Epithelial cell of prostate (primary cell): ENCODE measurements around the gene NAMPT.
"Not testable (repeated sequence)": the region's sequence is repeated elsewhere in the genome, so short reads cannot be mapped to it uniquely, and the experiment has no call there.

Experiments
- DNase-seq: peaks from one replicate; pipeline ENCODE4 v3.0.0-alpha.2; 2011; ENCODE audit warnings: low read depth, low spot score
- H3K27ac ChIP-seq: fragments of 450-650 bp; 2 replicates; pipeline ENCODE4 v1.5.1; 2017; ENCODE audit warnings: mild to moderate bottlenecking

Gene NAMPT

DNA sequence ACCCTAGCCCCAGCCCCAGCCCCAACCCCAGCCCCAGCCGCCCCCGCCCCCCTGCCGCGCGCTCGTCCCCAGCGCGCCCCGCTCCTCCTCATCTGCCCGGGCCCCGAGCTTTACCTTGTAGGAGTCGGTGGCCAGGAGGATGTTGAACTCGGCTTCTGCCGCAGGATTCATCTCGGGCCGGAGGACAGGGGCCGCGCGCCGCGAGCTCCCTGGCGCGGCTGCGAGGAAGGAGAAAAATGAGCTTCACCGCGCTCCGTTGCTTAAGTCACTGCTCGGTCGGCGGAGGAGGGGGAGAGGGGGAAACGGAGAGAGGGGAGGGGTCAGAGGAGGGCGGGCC lies at the start of gene NAMPT:
Gene NAMPT, minus strand, starts transcription at position 270 of the 337 bp plus-strand sequence. Its CDS starts 99 bp downstream, at position 171.
- peak within 1 kb of the TSS; percentile 91 for H3K27ac ChIP-seq
- DNase-seq: no peak

DNA sequence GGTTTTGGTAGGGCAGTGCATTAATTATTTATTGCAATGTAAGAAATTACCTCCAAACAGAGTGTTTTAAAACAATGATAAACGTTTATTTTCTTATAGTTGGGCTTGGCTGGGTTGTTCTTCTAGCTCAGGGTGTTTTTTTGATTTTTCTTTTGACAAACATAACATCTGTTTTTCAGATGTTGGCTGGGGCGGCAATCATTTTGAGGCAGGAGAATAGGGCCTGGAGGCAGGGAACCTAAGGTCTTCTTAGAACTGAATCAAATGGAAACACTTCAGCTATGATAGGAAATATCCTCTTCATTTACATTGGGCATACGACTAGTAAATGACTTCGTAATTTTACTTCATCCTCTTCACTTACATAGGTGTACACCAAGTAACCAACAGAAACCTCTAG lies 47.4 kb upstream of the NAMPT start:
- H3K27ac ChIP-seq: no peak overlapping the region
- DNase-seq: no peak

DNA sequence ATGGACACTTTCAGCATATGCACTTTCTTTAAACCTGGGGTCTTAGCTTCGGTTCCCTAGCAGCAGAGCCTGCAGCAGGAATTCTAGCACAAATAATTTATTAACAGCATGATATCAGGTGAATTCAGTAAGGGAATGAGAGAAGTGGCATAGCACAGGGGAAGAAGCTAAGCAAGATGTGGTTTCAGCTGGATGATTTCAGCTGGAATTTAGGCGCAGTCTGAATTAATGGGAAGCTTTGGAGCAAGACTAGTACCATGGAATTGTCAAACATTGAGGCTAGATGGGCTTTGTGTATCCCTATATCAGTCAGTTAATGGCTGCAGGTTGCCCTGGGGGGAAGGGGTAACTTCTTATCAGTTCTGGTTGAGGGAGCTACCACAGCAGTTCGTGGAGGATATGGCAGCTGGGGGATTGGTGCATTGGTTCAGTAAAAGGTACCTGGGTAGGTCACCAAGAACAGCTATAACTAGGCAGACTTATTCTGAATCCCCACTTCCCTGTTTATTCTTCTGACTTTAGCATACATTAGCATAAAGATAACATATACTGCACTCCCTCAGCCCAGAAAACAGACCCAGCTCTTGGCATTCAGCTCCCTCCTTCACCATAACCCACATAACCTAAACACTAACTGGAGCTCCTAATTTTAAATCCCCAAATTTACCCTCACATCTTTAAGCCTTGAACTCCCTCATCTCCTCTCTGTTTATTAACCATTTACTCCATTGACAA lies 46.8 kb upstream of the NAMPT start:
- H3K27ac ChIP-seq: no peak overlapping the region
- DNase-seq: no peak

DNA sequence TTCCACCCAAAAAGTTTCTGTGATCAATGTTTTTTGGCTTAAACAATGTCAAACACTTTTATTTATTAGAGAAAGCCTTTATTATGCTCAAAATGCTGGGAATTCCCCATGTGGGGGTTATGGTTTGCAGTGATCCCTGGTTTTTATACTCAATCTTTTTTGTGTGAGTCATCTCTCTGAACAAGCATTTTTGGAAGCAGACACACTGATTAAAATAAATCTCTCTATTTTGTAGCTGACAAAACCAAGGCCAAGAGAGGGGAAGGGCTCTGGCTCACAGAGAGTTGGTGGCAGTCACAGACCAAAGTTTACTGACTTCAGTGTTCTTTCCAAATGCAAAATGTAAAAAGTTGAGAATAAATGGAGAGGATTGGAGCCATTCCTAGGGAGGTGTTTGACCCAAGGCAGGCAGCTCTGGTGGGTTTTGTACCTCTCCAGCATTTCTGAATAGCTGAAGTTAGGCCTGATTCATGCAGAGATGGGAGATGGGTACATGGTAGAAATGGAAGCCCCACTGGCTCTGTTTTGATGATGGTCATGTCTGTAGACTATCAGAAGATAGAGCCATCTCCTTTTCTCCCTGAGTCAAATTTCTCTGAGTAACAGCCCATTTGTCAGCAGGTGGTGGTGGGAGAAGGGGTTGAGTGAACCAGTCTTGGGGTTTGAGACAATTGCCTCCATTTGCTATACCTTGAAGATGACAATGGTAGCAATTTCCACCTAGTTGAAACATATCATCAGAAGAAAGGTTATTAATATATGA lies 45.4 kb upstream of the NAMPT start:
- H3K27ac ChIP-seq: no peak overlapping the region
- DNase-seq: no peak

DNA sequence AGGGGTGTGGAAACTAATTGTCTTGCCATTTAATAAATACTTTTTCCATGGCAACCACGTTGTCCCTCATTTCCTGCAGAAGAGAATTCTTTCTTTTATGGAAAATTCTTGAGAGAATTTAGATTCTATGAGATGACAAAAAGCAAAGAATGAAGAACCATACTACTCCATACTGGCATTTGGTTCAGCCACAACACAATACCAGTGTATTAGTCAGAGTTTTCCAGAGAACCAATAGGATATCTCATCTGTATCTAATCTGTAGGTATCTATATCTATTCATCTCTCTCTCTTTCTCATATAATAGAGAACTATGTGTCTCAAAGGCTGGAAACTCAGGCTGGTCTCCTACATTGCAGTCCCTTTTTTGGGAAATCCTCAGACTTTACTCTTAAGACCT lies 44.6 kb upstream of the NAMPT start:
- DNase-seq: no peak
- H3K27ac ChIP-seq: no peak overlapping the region

DNA sequence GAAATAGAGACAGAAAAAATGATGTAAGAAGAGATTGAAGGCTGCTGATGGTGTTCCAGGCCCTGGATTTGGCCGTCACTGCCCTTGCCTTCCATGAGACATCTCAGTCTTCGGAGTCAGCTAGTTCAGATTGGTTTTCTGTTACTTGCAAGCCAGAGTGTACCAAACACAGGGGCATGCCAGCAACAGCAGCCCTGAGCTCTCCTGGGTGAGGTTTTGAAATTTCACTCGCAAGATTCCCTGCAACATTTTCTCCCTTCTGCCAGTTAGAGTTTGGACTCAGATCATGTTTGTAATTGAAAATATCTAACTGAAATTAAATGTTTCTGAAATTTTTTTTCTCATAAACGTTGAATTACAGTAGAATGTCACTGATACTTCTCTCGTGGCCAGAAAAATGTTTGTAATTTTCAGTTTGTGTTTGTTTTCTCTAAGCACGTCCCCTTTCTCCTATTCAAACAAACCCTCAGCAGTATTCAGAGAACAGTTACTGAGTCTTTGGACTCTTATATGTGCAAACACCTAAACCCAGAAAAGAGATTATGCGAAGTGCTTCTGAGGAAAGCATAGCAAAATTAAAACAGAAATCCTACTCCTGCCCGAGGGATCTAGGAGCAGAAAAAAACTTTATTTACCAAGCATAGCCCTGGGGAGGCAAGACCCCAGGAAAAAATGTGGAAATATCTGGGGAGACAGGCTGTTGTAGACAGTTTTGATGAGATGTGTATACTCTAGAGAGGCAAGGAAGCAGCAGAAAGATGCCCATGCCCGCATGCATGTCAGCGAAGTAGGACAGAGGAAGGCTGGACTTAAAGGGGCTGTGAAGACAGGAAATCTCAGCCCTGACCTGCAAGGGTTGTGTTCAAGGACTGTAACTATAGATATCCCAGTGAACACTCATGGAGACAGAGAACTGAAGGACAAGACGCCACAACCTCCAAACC lies 43.0 kb upstream of the NAMPT start:
- H3K27ac ChIP-seq: no peak overlapping the region
- DNase-seq: no peak

DNA sequence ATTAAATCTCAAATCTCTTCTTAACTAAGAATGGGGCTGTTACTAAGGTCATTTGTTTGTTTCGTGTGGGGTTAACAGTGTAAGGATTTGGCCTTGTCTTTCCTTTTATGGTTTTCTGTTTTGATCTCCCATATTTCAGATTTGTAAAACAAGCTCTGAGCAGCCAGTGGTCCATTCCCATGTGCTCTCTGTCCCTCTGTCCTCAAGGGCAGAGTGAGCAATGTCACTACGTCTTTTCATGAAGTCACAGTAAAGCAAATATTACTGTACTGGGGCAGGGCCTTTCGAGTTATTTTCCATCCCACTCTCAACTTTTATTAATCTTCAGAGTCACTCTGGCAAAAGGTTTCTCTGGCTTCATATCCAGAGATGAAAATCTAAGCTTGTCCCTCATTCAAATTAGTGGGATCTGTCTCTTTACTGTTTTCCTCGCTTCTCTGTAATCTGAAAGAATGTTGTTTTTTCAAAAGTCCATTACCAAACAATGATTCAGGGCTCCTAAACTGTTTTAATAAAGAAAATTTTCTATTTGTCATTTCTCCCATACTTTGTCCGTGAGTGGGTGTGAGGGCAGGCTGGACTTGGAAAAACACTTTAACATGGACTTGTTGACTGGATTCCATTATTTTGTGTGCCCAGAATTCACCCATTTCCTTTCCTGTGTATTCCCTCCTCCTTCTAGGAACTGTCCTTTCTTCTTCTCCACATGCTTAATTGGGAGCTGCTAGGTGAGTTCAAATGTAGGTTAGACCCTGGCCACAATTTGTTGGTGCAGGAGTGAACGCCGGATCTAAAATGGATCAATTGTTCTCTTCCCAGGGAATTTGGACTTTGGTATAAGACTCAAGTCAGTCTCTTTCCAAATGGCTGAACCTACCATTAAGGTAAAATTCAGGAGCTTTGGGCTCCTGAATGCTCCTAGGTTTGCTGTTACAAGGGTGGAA lies 42.1 kb upstream of the NAMPT start:
- no peak for DNase-seq
- no peak overlapping the region for H3K27ac ChIP-seq

DNA sequence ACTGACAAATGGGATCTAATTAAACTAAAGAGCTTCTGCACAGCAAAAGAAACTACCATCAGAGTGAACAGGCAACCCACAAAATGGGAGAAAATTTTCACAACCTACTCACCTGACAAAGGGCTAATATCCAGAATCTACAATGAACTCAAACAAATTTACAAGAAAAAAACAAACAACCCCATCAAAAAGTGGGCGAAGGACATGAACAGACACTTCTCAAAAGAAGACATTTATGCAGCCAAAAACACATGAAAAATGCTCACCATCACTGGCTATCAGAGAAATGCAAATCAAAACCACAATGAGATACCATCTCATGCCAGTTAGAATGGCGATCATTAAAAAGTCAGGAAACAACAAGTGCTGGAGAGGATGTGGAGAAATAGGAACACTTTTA lies 39.7 kb upstream of the NAMPT start:
- H3K27ac ChIP-seq, DNase-seq: not testable (repeated sequence)

DNA sequence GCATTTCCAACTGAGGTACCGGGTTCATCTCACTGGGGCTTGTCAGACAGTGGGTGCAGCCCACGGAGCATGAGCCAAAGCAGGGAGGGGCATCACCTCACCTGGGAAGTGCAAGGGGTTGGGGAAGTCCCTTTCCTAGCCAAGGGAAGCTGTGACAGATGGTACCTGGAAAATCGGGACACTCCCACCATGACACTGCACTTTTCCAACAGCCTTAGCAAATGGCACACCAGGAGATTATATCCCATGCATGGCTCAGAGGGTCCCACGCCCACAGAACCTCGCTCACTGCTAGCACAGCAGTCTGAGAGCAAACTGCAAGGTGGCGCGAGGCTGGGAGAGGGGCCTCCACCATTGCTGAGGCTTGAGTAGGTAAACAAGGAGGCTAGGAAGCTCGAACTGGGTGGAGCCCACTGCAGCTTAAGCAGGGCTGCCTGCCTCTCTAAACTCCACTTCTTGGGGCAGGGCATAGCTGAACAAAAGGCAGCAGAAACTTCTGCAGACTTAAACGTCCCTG lies 35.5 kb upstream of the NAMPT start:
- not testable (repeated sequence) for H3K27ac ChIP-seq, DNase-seq

DNA sequence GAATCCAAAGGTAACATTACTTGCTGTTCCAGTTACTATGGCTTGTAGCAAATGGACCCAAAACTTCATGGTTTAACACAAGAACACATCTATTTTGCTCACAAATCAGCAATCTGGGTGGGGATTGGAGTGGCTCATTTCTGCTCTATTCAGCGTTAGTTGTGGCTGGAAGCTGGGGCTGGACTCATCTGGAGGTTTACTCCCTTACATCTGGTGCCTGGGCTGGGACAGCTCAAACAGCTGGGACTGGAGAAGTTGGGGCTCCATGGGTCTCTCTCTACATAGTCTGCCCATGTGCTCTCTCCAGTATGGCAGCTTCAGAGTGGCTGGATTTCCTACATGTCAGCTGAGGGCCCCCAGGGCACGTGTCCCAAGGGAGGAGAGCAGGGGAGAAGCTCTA lies 33.7 kb upstream of the NAMPT start:
- no peak overlapping the region for H3K27ac ChIP-seq

DNA sequence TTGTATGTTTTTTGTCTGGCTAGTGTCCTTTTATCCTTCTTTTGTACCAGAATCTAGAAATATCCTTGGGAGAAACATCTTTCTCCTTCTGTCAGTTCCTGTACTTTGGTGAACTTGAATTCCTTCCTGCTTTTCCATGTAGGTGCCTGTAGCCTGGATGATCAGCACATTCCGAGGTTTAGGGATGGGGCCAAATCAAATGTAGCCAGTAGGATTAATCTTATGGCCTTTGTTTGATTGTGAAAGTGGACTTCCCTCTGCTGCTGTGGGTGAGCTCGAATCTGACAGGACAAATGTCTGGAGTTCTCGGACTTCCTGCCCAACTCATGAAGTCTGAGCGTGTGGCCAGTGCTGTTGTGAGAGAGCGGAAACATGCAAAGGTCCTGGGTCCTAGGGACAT lies 33.2 kb upstream of the NAMPT start:
- H3K27ac ChIP-seq: no peak overlapping the region
- no peak for DNase-seq

More for the DNA sequence above, 33.7 kb upstream of the NAMPT start:
- no peak for DNase-seq

DNA sequence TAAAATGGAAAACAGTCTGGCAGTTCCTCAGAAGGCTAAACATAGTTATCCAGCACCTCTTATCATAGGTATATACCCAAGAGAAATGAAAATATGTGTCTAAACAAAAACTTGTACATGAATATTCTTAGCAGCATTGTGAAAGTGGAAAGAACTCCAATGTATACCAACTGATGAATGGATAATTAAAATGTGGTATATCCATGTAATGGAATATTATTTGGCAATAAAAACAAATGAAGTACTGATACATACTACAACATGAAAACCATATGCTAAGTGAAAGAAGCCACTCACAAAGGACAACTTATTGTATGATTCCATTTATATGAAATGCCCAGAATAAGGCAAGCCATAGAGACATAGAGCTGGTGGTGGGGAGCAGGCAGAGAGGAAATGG lies 32.2 kb upstream of the NAMPT start:
- H3K27ac ChIP-seq: no peak overlapping the region
- no peak for DNase-seq

DNA sequence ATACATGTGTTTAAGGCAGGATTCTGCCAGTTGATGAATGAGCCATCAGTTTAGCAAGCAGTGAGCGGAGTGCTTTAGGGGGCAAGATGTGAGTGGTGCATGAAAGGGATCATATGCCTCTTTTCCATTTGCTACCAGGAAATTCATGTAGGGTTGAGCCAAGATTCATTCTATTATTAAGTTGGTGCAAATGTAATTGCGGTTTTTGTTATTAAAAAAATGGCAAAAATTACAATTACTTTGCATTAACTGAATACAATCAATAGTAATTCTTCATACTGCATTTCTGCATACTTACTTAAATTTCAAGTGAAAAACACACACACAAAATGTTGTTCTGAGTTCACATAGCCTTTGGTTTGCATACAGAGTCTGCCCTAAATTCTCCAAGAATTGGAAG lies 30.1 kb upstream of the NAMPT start:
- no peak overlapping the region for H3K27ac ChIP-seq
- no peak for DNase-seq

DNA sequence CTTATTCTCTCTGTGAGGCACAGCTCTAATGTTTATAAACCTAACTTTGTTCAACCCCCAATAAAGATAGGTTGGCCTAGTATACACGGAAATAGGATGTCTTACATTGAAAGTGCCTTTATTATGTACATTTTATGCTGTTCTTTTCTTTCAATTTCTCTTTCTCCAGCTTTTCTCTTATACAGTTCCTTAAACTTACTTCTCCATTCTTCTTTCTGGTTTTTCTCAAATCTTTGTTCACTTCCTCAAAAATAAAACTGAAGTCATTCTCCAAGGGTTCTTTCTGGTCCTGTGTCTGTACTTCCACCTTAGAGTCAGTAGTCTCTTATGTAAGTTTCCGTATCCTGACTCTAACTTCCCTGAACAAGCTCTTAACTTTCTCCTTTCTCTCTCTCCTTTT lies 29.2 kb upstream of the NAMPT start:
- peak overlapping the region; percentile 74 for H3K27ac ChIP-seq
- no peak for DNase-seq

DNA sequence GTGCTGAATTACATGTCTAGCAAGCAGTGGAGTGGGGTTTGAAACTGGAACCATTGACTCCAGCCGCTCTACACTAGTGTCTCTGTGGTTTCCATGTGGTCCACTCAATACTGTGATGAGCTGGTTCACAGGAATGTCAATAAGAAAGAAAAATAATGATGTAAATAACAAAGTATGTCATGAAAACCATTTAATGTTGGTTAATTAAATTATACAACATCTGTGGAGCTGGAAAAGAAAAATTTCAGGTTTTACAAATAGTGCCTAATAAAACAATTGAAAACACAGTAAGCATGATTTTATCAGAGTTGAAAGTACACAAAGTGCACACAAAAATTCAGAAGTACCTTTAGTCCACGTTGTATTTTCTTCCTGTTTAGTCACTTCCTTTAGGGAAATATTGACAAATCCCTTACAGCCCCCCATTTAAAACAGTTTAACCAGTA lies 28.7 kb upstream of the NAMPT start:
- peak overlapping the region; percentile 74 for H3K27ac ChIP-seq
- no peak for DNase-seq

DNA sequence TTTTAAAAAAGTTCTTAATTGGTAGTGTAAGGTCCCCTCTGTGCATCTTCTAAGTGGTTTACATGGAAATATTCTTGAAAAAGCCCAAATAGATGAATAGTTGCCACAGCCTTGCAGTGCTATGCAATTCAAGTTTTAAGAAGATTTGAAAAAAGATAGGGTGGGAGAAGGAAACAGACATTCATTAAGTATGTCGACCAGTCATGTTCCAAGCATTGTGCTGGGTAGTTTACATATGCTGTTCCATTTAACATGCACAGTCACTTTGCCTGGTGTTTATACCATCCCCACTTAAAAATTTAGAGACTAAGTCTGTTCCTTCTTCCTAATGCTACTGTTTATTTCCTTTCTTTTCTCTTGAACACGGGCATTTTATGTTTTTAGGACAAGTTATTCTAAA lies 28.1 kb upstream of the NAMPT start:
- H3K27ac ChIP-seq: peak overlapping the region; percentile 74
- DNase-seq: no peak

DNA sequence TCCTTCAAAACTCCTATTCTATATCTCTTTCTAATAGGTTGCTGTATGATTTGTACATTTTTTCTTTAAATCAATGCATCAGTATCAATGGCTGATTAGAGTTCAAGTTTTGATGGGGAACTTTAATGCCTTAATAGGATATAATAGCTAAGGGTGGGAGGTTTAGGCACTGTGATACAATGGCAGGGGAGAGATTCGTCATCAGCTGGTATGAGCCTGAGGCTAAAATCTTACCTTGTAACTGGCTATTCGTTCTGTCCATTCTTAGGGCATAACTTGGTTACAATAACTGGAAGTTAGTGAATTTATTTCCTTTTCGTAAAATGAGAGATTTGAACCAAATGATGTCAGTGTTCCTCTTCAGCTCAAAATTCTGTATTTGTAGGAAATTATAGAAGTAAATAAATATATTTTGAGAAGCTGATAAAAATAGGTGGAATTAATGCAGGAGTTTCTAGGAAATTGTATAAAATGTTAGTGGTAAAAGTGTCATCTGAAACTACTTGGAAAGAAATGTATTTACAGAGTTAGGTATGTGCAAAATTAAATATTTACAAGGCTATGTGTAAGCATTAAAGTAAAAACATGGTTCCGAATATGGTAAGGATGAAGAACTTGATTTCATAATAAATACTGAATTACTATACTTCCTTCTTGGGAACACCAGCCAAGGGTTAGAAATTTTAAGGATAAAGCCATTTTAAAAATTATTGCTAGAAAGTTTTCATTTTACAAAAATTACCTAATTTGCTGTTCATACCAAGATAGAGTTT lies 27.5 kb upstream of the NAMPT start:
- peak overlapping the region; percentile 74 for H3K27ac ChIP-seq

DNA sequence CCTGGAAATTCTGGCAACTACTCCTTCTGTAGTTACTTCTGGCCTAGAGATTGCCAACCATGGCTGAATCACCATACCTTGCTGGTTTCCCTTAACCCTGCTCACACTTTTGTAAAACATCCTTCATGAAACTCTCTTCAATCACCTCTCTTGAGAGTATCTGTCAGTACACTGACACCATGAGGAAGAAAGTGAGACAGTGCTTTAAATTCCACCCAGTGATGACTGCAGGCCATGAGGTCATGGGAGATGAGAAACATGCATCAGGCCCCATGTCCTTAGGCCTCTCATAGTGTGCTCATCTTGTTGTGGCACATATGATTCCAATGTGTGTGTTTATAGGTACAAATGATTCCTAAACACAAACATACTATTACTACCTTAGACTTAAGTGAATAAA lies 24.6 kb upstream of the NAMPT start:
- H3K27ac ChIP-seq: peak overlapping the region; percentile 33

More for the DNA sequence above, 27.5 kb upstream of the NAMPT start:
- no peak for DNase-seq

DNA sequence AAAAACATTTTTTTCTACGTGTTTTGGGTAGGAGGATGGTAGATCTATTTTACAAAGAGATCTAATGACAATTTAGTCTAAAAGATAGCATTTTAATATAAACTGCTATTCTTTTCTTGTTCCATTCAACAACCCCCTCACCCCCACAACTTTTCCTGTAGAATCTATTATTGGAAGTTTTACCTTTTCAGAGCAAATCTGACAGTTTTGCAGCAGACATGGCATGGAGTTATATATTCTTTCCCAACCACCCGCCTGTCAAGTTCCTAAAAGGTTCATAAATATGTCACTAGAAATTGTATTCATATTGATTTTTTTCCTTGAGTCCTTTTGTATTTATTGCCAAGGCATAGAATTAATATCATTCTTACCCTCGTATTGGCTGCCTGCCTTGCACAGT lies 21.5 kb upstream of the NAMPT start:
- no peak for DNase-seq

More for the DNA sequence above, 24.6 kb upstream of the NAMPT start:
- DNase-seq: peak; percentile 41

More for the DNA sequence above, 21.5 kb upstream of the NAMPT start:
- no peak overlapping the region for H3K27ac ChIP-seq
